Kidney epithelial cell (primary cell): ENCODE results near the gene SS18L1. TPM values are rescaled to one million over a fixed set of nuclear protein-coding genes. Genes with fewer than 3 reads are reported as not detected.

Experiments
- DNase-seq: peaks from one replicate; pipeline ENCODE4 v3.0.0-alpha.2; 2010; ENCODE audit warnings: low read depth
- H3K27me3 ChIP-seq: 2 replicates; pipeline ENCODE4 v1.6.0; 2011; ENCODE audit warnings: low read length; ENCODE audit not compliant: control insufficient read depth, insufficient read depth
- H3K36me3 ChIP-seq: 2 replicates; pipeline ENCODE4 v1.5.1; 2011; ENCODE audit warnings: low read length; ENCODE audit not compliant: control insufficient read depth, insufficient read depth
- H3K4me3 ChIP-seq: 2 replicates; pipeline ENCODE4 v1.5.1; 2011; ENCODE audit warnings: low read depth, mild to moderate bottlenecking, control low read depth, low read length
- total RNA-seq: library from RNA; depleted of rRNA; stranded (reverse); fragments of >200 nt; gene quantifications from 2 replicates; pipeline ENCODE4 v1.2.3, GENCODE V29; 2015
- TF ChIP-seq, protein P1 (sequence below): IDR thresholded peaks from 2 replicates; pipeline ENCODE4 v1.5.1; 2011; ENCODE audit warnings: mild to moderate bottlenecking, moderate library complexity, low read length, control low read depth, inconsistent platforms; ENCODE audit not compliant: insufficient read depth, poor library complexity, severe bottlenecking

The SS18L1 gene
- total RNA-seq, 1 donor from 2014 or later = 15.9 TPM

DNA sequence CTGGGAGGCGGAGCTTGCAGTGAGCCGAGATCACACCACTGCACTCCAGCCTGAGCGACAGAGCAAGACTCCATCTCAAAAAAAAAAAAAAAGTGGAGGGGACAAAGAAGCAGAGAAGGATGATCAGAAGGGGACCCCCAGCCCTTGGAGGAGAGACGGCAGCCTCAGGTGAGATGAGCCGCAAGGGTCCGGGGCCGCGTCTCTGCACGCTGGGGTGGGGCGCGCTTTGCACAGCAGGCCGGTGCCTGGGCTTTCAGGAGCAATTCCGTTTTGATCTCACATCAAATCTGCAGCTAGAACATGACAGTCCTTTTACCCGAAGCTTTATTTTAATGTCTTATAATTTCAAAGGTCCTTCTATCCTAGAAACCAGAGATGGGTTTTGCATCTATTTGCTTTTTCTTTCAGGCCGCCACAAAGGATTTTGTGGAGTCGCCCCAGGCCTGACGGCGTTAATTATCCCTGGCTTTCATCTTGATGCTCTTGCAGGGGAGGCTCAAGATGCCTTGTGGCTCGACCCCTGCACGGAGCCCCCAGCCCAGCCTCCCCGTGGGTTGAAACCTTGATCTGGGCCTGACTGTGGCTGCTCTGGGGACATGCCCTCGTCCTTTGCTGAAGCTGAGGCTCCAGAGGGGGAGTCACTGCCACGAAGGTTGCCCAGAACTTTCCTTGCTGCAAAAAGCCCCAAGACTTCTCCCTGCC, 59.3 kb downstream of the SS18L1 start:
- Histone ChIP-seq H3K27me3 (no peaks in the 10 kb centered on the region), H3K36me3 (peaks cover 2% of the 10 kb centered on the region), H3K4me3 (no peak overlapping the region)
- TF ChIP-seq, protein P1, sequence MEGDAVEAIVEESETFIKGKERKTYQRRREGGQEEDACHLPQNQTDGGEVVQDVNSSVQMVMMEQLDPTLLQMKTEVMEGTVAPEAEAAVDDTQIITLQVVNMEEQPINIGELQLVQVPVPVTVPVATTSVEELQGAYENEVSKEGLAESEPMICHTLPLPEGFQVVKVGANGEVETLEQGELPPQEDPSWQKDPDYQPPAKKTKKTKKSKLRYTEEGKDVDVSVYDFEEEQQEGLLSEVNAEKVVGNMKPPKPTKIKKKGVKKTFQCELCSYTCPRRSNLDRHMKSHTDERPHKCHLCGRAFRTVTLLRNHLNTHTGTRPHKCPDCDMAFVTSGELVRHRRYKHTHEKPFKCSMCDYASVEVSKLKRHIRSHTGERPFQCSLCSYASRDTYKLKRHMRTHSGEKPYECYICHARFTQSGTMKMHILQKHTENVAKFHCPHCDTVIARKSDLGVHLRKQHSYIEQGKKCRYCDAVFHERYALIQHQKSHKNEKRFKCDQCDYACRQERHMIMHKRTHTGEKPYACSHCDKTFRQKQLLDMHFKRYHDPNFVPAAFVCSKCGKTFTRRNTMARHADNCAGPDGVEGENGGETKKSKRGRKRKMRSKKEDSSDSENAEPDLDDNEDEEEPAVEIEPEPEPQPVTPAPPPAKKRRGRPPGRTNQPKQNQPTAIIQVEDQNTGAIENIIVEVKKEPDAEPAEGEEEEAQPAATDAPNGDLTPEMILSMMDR = no peak
- no peak for DNase-seq

DNA sequence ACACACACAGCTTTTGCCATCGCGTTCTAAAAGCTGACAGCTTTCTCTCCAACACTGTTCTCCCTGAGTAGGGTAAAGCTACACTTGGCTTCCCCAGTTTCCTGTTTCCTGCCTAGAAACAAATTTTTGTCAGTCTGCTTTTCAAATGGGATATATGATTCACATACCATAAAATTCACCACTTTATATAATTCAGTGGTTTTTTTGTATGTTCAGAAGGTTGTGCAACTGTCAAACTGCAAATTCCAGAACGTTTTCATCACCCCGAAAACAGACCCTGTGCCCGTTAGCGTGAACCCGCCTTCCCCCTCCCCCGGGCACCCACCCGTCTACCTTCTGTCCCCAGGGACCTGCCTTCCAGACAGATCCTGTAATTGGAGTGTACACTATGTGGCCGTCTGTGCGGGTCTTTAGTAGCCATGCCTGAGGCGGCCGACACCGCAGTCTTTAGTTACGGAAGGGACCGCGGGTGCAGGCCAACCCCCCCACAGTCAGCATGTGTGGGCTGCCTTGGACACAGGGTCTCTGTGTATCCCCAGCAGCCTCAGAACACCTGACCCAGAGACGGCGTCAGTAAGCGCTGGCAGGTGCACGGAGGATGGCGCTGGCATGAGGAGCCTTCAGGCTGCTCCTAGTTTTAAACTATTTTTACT, 59.9 kb downstream of the SS18L1 start:
- Histone ChIP-seq H3K4me3 (no peak overlapping the region), H3K27me3 (peaks cover 1% of the 10 kb centered on the region), H3K36me3 (no peaks in the 10 kb centered on the region)
- DNase-seq = no peak
- TF ChIP-seq, protein P1 = no peak

GRCh38 chr20:62205618-62206387, 62.2 kb downstream of the SS18L1 start:
- DNase-seq = no peak
- TF ChIP-seq, protein P1 = no peak
- no peak overlapping the region for H3K4me3 ChIP-seq
- H3K27me3 ChIP-seq = peaks cover 23% of the 10 kb centered on the region
- no peaks in the 10 kb centered on the region for H3K36me3 ChIP-seq

DNA sequence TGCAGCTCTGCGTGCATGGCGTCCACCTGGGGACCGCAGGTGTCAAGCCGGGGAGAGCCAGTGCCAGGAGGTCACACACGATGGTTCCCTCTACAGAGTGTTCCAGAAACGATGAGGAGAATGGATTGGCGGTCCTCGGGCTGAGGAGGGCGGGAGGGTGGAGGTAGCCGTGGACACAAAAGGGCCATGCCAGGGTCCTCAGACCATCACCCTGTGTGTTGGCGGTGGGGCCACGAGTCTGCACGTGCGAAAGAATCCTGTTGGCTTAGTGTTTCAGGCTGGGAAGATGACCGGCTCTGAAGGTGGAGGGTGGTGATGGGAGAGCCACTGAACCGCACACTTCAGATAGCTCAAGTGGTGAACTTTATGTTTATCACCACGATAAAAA, 62.8 kb downstream of the SS18L1 start:
- peaks cover 29% of the 10 kb centered on the region for H3K27me3 ChIP-seq
- TF ChIP-seq, protein P1 = no peak
- DNase-seq = no peak
- no peak overlapping the region for H3K4me3 ChIP-seq
- H3K36me3 ChIP-seq = no peaks in the 10 kb centered on the region

- TF ChIP-seq, protein P1 = no peak
- DNase-seq = no peak
Measured at GRCh38 chr20:62208061-62208794, 64.7 kb downstream of the SS18L1 start.

More at GRCh38 chr20:62208061-62208794, 64.7 kb downstream of the SS18L1 start:
- Histone ChIP-seq H3K27me3 (peaks cover 41% of the 10 kb centered on the region), H3K4me3 (no peak overlapping the region), H3K36me3 (no peaks in the 10 kb centered on the region)
